Activated CD8-positive, alpha-beta memory T cell treated with anti-CD3 and anti-CD28 coated beads for 4 hours (primary cell): ENCODE results near the gene TNIP1.

Source experiments
- DNase-seq, 2 donors: peaks; one replicate each; pipeline ENCODE4 v3.0.0-alpha.2; 2020; ENCODE audit warnings: low read depth in 2 of 2

TNIP1 gene

DNA sequence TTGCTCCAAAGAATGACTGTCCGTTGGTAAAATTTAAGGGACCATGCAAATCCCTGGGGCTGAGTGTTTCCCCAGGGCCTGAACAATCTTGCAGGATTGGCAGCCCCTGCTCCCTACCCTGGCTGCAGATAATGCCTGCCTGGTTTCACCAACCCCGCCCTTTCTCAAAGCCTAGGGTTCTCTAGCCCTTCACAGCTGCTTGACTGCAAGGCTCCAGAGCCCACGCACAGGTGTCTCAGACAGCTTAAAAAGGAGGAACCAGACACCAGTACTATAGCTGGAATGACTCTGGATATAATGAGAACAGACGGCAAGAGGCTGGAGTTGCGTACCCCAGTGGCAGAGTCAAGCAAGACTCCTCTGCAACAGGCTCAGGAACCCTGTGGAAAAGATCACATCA lies 25.2 kb upstream of the TNIP1 start:
- DNase-seq: no peak

DNA sequence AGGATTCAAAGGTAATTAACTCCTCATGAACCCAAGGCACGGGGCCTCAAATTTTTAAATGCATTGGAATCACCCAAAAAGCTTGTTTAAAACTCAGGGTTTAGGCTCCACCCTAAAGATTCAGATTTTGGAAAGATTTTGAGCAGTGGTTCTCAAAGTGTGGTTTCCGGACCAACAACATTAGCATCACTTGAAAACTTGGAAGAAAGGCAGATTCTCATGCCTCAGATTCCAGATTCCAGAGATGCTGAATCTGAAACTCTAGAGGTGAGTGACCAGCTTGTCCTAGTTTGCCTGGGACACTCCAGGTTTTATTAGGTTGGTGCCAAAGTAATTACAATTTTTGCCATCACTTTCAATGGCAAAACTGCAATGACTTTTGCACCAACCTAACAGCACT lies 24.7 kb upstream of the TNIP1 start:
- no peak for DNase-seq

DNA sequence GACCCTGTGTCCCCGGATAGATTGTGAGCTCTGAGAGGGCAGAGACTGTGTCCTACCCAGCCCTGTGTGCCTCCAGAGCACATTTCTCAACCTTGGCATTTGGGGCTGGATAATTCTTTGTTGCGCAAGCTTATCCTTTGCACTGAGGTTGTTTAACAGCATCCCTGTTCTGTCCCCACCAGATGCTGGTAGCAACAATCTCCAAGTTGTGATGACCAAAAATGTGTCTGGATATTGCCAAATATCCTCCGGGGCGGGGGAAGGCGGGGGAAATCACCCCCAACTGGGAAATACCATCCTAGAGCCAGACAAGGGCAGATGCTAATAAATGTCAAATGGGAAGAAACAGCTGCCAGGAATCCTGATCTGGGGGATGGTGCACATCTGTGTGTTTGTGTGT lies 24.0 kb upstream of the TNIP1 start:
- no peak for DNase-seq

DNA sequence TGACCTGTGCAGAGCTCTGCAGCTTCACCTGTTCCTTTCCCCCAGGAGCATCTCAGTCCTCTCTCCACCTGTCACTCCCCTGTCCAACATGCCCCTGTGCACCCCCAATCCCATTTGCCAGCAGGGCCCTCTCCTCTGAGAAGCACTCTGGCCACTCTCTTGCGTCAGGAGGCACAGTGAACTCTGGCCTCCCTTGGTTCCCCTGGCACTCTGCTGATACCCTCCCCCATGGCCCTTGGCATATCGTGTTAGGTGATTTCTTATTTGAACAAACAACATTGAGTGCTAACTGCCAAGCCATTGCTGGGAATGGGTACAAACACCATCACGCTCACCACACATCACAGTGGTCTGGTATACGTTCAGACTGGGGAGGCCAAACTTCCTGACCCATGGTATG lies 20.9 kb upstream of the TNIP1 start:
- DNase-seq: no peak

DNA sequence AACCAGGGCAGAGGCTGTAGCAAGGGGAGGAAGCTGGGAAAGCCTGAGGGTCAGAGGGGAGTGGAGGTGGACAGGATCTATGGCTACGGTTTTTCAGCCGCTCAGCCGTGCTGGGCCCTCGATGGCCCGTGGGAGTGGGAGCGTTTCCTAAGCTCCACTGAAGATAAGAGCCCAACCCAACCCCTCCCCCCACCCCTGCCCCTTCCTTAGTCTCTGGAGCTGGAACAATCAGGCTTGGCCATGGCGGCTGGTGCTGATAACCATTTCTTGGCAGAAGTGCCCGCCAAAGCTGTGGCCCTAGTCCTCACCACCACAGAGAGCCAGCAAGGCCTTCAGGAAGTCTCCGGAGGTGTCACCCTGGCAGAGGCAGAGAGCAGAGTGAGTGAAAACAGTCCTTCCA lies 20.3 kb upstream of the TNIP1 start:
- no peak for DNase-seq

DNA sequence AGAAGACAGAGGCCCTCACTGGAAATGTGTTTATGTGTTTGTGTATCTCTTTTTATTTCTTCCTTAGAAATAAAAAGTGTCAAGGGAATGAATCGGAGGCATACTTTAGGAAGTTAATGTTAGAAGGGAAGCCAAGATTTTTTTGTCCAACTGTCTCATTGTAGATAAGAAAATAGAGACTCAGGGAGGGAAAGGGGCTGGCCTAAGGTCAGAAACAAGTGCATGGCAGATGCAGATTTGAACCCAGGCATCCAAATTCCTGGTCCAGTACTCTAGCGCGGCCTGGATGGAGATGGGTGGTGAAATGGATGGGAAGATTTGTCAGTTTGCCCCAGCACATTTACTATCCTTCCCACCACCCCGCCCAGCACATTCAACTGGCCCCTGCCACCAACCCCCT lies 19.8 kb upstream of the TNIP1 start:
- no peak for DNase-seq

DNA sequence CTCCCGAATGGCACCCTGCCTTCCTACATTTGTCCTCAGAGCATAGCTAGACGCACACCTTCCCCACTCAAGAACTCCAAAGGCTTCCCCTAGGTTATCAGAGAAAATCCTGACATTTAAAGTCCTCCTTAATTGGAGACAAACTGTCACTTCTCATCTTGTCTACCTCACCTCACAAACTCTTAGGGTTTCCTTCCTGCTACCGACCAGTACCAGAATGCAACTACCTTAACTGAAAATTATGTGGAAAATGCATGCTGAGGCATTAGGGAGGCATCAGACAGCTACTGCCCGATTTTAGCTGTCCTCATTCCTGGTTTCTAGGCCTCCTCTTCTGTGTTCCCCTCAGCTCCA lies 17.9 kb upstream of the TNIP1 start:
- DNase-seq: no peak

DNA sequence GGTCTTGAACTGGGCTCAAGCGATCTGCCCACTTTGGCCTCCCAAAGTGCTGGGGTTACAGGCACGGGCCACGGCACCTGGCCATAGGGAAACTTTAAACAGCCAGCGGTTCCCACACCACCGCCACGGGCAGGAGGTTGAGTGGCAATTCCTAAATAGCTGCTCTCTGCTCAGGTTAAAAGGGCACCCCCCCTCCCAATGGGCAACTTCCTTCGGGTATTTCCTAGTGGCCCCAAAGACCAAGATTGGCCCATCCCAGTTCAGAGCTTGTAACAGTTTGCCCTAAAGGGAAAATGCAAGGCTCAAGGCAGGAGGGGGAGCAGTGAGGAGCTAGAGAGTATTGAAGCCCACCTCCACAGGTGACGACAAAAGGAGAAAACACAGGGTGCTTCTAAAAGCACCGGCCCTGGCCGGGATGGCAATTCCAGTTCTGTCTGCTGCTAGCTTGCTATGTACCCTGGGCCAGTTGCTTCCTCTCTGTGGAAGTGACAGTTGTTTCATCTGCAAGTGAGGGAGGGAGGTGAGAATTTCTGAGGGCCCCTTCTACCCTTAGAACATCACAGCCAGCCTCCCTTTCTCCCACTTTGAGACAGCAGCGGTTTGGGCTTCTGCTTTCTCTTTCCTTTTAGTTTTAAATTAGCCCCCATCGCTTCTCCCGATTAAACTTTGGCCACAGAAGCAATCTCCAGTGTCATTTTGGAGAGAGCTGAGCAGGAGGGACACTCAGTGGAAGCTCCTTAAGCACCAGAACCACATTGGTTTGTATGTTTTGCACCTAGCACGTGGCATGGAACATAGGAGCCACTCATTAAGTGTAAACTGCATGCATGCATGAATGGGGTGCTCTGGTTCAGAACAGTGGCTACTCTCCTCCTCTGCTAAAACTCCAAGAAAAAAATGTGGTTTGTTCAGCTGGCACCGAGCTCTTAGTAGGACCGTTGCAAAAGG lies 17.3 kb upstream of the TNIP1 start:
- no peak for DNase-seq

DNA sequence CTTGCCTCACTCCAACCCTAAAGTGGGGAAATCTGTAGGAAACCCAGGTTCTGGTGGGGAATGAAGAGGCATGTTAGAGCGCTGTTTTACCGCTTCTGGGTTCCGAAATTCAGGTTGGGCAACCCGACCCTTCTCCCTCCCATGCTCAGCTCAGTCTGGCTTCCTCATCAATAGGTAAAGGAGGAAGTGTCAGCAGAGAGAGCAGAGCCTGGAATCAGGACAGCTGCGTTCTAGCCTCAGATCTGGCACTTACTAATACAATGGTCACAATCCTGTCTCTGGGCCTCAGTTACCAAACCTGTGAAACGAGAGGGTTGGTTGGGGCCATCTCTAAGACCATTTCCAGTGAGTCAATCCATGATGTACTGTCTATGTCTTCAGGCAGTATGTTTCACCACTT lies 16.2 kb upstream of the TNIP1 start:
- no peak for DNase-seq

DNA sequence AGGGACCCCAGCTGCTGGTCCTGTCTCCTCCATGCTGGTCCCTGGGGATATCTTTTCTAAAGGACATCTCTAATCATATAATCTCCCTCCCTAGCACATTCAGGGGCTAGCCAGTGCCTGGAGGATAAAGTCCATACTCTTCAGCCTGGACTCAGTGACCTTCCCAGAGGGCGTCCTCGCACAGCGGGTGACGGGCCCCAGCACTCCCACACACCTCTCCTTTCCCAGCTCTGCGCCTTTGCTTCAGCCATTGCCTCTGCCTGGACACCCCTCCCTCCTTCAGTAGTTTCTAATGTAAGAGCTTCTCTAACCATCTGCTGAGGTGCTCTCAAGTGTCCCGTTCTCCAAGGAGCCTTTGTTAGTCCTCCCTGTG lies 15.2 kb upstream of the TNIP1 start:
- no peak for DNase-seq

DNA sequence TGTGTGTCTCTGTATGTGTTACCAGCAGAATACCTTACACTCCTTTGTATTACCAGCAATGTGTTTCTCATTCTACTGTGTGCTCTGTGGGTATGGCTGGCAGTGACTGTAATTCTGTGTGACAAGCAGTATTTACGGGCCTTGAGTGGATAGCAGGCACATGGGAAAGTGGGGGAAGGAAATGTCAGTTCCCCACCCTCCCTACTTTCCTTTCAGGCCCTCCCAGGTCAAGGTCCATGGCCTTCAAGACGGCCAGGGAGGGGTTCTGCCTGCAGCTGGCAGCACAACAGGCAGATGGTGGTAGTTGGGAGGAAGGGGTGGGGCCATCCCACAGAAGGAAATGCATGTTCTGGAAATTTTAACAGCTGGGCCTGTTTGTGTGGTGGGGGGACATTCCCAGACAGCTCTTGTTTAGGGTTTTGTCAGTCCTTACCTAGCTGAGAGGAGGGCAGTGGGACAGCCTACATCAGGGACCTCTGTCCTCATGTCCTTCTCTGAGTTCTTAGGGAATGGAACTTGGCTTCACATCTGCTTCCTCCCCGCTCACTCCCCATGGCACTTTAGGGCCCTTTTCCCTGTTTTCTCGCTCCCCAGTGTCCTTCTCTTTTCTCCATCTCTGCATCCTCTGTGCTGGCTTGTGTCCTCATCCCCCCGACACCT lies 14.6 kb upstream of the TNIP1 start:
- no peak for DNase-seq

DNA sequence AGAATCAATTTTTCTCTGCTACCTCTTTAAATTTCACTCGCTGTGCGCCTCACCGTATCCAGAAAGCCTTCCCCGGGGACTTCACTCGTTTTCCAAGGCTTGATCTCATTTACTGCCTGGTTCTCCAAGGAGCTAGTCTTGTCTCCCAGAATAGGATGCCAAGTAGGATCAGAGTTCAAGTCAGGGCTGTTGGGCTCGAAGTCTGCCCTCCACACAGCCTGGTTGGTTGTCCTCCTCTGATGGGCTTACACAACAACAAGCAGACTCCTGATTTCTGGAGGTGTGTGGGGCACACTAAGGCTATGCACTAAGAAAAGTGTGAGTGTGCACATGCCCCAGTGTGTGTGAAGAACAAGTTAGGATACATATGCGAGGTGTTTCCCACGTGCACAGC lies 14.0 kb upstream of the TNIP1 start:
- DNase-seq: no peak

DNA sequence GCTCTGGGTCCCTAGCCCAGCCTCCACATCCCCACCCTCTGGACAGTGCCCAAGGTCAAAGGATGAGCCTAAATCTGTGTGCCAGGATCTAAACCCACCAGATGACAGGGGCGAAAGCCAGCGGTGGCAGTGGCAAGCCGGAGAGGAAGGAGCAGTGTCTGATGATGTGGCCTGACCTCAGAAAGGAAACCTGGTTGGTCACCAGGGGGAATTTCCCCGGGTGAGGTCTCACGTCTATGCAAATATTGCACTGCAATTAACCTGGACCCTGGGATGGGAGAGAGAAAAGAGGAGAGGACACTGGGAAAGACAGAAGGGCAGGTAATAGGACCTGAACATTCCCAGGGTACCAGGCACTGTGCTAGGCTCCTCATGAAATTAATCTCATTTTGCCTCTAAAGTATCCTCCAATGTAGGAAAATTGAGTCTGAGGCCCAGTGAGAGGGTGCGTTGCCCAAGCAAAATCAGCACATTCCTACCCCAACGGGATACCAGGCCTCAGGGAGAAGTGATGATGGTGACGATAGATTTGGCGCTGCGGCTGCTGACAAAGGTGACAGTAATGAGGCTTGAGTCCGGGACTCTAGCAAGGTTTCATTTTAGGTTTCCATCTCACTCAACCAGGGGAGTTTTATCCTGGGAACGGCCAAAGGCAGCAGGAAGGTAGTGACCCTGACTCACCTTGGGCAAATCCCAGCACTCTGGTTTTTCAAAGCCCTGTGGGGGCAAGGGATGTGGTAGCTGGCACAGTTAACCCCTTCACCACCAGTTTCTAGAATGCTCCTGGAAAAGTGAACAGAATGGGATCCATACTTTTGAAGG lies 13.4 kb upstream of the TNIP1 start:
- peak in 1 of 2 donors; percentile 44 for DNase-seq

DNA sequence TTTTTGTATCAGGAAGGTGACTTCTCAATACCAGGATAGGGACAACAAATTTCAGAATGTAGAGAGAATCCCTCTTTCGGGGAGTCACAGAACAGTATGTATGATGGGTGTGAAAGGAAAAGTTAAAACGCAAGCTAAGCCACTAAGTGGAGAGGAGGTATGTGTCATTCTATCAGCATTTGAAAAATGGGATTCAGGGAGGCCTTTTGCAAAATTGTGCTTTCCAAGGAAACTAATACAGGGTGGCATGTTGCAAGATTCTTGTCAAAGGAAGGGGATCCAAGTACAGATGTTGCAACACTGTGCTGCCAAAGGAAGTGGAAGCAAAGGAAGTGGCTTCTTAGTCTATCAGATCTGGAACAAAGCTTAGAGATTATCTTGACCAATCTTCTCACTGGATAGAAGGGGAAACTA lies 12.6 kb upstream of the TNIP1 start:
- DNase-seq: no peak

DNA sequence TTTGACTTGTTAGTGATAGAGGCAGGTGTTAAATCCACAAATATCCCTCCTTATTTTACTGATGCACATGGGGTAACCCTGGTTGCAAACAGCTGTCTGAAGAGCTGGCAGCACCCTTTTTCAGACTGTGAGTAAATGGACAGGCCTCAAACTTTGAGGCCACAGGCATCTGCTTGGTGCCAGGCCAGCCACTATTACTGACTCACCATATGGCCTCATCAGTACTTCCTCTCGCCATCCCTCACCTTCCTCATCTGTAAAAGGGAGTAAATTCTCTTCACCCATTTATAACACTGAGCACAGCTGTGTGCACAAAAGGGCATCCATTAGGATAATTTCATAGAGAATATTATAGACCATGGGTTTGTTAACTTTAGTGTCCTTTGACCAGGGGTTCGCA lies 11.9 kb upstream of the TNIP1 start:
- DNase-seq: no peak

DNA sequence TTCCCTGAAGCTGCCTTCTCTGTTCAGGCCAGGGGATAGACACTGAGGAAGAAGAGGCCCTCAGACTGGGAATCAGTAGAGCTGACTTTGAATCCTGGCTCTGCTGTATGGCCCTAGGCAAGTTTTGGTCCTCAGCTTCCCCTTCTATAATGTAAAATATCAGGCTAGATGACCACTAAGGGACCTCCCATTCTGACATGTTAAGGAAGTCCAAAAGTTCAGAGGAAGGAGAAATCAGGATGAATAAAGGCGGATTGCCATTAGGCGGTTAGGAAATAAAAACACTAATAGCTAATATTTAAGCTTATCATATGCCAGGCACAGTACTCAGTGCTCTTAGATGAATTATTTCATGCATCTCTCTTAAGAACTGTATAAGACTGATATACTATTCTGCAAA lies 8.9 kb upstream of the TNIP1 start:
- no peak for DNase-seq

DNA sequence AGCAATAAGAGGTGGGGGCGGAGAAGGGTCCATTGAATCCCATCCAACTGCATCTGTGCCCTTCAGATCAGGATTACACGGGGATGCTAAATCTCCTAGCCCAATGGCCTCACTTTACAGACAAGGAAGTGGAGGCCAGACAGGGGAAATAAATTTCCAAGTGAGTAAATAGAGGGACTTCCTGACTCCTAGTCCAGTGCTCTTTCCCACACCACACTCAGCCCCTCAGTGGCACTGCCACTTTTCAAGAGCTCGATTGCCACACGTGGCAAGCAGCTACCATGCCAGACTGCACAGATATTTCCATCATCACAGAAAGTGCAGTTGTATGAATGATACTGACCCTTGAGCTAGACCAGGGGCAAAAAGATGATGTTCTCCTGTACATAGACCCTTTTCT lies 8.2 kb upstream of the TNIP1 start:
- no peak for DNase-seq

DNA sequence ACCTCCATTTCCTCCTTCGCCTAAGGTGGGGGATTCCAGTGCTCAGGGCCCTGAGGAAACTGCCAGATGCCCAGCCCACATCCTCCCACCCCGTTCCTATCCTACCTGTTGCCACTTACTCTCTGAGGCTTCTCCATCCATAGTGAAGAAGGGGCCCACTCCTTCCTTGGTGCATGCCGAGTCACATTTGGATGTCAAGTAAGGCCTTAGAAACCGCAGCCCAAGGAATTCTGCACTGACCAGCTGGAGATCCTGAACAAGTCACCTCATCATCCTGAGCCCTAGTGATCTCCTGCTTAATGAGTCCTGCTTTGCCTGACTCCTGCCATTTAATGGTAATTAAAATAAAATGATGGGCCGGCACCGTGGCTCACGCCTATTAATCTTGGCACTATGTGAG lies 6.7 kb upstream of the TNIP1 start:
- DNase-seq: no peak

DNA sequence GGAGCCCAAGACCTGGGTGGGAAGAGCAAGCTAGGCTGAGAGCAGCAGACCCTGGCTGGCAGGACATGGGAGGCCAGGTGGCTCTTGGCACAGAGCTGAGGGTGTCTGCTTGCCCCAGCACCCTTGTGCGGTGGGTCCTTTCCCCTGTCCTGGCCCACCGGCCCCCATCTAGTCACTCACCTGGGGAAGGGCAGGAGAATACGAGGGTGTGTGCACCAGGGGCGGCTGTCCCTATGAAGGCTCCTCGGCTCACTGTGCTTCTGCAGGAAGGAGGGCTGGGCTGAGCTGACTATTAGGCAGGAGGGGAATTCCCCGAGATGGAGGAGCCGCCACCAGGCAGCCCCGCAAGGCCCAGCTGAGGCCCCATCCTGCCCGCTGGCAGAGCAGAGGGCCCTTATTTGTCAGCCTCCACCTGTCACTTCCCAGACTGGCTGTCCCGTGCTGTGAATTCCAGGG lies 6.1 kb upstream of the TNIP1 start:
- peak in 1 of 2 donors; percentile 45 for DNase-seq

DNA sequence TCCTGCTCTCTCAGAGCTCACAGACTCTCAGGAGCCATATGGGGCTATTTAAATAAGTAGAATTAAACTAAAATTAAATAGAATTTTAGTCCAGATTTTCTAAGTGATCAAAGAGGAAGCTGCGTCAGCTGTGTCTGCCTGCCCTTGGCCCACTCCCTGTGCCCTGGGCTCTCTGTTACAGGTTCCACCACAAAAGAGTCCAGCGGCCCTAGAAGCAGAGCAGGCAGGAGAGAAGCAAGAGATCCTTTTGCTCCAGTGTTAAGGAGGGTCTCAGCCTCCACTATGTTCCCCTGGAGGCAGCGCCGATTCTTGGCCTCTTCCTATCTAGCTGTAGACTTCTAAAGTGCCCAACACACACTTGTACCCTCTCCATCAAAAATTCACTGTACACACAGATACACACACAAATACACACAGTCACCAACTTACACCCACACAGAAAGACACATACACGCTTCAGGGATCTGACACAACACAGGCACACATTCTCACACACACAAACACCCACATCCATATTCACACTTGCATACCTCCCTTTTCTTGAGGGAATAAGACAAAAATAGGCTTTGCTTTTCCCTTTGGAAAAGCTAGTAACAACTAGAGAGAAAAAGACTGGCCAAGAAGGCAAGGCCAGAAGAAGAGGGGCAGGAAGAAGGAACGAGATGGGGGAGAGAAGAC lies 5.5 kb upstream of the TNIP1 start:
- no peak for DNase-seq

DNA sequence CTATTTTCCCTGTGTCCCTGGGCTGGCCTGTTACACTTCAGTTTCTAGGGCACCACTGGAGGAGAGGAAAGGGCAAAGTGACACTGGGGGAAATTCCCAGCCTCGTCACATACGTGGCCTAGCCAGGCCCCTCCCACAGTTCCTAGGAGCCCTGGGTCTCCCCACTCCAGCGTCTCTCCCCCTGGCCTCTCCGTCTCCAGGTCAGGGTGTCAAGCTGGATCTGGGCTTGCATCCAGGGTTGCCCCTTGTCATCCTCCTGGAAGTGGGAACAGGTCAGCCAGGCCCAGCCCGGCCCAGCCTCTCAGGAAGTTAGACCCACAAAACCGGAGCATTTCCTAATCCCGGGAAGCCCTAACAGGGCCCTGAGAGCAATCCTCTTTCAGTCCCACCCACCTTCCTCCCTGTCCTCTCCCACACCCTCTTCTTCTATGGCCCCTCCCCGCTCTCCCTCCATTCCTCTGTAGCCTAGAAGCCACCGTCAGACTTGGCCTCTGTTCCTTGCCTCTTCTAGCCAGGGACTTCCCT lies 4.7 kb upstream of the TNIP1 start:
- no peak for DNase-seq

DNA sequence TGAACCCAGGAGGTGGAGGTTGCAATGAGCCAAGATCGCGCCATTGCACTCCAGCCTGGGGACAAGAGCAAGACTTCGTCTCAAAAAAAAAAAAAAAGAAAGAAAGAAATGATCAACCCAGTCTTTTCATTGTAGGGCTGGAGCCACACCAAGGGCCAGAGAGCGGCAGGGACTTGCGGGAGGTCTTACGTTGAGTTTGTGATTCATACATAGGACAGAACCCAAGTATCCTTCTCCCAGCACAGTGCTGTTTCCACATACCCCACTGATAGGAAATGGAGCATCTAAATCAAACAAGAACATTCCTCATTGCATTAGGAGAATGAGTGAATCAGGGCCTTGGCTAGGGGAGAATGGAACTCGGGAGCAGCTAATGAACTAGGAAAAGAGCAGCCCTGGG lies 3.5 kb upstream of the TNIP1 start:
- DNase-seq: no peak
